IPS-18c (cell line): Measurements from ENCODE around the gene UGT1A5.

ENCODE experiments used
- H3K4me3 ChIP-seq: 2 replicates; pipeline ENCODE4 v1.7.0; 2013; ENCODE audit warnings: low read depth, mild to moderate bottlenecking, low read length, moderate library complexity; ENCODE audit not compliant: insufficient read depth
- H3K9me3 ChIP-seq: one replicate; pipeline ENCODE4 v1.6.1; 2013; ENCODE audit warnings: mild to moderate bottlenecking, low read length, moderate library complexity; ENCODE audit not compliant: control insufficient read depth, insufficient read depth

Gene UGT1A5

GRCh38 chr2:233813236-233814055 lies 100.7 kb downstream of the UGT1A5 start:
- no peak overlapping the region for H3K4me3 ChIP-seq
- H3K9me3 ChIP-seq, result no peaks in the 10 kb centered on the region

GRCh38 chr2:233814056-233814835 lies 101.5 kb downstream of the UGT1A5 start:
- Histone ChIP-seq H3K4me3 (no peak overlapping the region), H3K9me3 (no peaks in the 10 kb centered on the region)

DNA sequence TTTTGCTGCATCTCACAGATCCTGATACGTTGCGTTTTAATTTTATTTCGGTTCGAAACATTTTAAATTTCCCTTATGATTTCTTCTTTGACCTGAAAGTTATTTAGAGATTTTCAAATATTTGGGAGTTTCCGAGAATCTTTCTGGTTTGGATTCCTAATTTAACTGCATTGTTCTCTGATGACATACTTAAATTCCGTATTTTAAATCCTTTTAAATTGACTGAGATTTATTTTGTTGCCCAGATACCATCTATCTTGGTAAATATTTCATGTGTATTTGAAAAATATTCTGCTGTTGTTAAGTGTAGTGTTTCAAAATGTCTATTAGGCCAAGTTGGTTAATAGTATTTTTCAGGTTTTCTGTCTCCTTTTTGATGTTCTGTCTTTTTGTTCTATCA lies 103.2 kb downstream of the UGT1A5 start:
- Histone ChIP-seq H3K9me3 (no peaks in the 10 kb centered on the region), H3K4me3 (no peak overlapping the region)

GRCh38 chr2:233816334-233816733 lies 103.6 kb downstream of the UGT1A5 start:
- no peak overlapping the region for H3K4me3 ChIP-seq
- no peaks in the 10 kb centered on the region for H3K9me3 ChIP-seq

- Histone ChIP-seq H3K4me3 (no peak overlapping the region), H3K9me3 (no peaks in the 10 kb centered on the region)
These were observed 104.1 kb downstream of the UGT1A5 start for GRCh38 chr2:233816771-233817170.

DNA sequence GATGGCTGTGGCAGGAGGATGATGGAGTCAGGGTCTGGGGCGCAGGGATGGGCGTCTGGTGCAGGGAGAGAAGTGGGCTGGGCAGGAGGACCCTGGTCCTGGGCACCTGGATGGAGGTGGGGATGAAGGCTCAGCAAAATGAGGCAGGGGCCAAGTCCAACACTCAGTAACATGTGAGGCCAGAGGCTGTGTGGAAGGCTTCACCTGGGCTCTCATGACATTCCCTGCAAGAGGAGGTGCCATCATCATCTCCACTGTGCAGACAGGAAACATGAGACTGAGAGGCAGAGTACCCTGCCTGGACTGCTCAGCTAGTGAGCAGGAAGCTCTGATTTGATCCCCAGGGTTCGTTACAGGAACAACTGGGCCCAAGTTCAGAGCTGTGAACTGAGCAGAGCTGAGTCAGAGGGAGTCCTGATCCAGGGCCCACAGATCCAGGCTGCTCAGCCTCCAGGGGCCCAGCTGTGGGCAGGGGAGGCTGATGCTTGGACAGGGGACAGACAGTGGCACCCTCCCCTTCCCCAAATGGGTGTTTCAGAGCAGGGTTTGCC lies 104.7 kb downstream of the UGT1A5 start:
- H3K9me3 ChIP-seq, result no peaks in the 10 kb centered on the region
- no peak overlapping the region for H3K4me3 ChIP-seq

- no peaks in the 10 kb centered on the region for H3K9me3 ChIP-seq
- no peak overlapping the region for H3K4me3 ChIP-seq
These were observed 105.4 kb downstream of the UGT1A5 start for GRCh38 chr2:233817995-233818638.

DNA sequence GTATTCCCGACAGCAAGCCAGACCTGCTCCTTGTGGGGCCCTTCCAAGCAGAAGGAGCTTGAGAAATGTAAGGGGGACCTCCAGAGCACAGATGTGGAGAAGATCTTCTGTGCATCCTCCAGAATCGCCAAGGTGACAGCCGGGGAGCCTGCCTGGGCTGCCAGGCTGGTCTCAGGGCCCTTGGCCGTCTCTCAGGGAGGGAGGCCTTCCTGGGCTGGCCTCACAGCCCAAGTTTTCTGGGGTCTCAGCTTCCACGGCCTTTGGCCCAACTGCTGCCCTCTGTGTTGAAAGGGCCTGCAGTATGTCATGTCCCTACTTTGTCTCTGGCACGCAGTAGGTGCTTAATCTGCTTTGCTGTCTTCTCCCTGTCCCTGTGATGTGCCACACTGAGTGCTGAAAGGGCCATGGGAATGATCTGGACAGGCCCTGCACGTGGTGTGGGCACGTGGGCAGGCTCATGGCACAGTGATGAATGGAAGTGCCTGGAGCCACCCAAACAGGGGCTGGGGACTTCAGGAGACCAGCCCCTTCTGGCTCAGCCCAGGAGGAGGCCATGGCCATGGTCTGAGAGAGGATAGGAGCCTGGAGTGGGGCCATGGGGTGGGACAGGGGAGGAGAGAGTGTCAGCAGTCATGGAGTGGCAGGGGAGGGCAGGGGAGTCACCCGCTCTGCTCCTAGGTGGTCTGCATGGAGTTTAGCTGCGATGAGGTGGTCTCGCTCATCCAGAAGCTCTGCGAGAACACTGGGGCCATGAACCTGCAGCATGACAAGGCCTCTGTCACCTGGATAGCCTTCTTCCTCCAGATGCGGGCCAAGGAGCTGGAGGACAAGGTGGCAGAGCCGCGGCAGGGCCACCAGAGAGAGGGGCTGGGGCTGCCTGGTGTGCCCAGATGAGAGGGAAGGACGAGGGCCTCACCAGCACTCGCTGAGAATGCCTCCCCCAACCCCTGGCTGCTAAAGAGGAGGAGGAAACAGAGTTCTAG lies 106.2 kb downstream of the UGT1A5 start:
- no peak overlapping the region for H3K4me3 ChIP-seq
- H3K9me3 ChIP-seq, result no peaks in the 10 kb centered on the region

GRCh38 chr2:233819884-233820773 lies 107.4 kb downstream of the UGT1A5 start:
- Histone ChIP-seq H3K4me3 (no peak overlapping the region), H3K9me3 (no peaks in the 10 kb centered on the region)

DNA sequence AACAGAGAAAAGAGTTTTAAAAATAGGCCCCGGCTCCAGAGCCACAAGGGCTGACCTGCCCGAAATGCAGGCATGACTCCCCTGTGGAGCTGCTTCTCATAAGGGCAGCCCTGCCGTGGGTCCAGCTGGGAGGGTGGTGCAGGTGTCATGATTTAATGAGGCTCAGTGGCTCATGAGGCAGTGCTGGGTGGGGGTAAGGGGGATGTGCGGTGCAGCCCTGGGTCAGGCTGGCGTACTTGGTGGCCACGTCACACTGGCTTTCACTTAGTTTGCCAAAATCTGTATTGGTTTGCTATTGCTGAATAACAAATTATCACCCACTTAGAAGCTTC lies 108.0 kb downstream of the UGT1A5 start:
- no peak overlapping the region for H3K4me3 ChIP-seq
- H3K9me3 ChIP-seq, result no peaks in the 10 kb centered on the region

- H3K9me3 ChIP-seq, result no peaks in the 10 kb centered on the region
- H3K4me3 ChIP-seq, result no peak overlapping the region
These were observed 108.5 kb downstream of the UGT1A5 start for GRCh38 chr2:233821196-233821595.

DNA sequence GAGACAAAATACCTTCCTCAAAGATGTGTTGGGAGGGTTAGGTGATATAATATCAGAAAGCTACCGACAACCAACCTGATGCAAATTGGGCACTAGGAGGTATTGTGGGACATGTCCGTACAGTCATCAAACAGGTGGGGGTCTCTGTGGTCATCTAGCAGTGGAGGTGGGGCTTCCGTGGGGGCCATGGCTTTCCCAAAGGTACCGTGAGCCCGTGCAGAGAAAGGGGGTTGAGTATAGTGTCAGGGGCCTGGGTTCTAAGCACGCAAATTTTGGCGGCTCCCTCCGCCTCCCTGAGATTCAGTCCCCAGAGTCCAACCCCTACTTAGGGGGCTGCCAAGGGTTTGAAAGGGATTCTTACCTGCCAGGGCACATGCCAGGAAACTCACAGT lies 109.0 kb downstream of the UGT1A5 start:
- no peaks in the 10 kb centered on the region for H3K9me3 ChIP-seq
- H3K4me3 ChIP-seq, result no peak overlapping the region

DNA sequence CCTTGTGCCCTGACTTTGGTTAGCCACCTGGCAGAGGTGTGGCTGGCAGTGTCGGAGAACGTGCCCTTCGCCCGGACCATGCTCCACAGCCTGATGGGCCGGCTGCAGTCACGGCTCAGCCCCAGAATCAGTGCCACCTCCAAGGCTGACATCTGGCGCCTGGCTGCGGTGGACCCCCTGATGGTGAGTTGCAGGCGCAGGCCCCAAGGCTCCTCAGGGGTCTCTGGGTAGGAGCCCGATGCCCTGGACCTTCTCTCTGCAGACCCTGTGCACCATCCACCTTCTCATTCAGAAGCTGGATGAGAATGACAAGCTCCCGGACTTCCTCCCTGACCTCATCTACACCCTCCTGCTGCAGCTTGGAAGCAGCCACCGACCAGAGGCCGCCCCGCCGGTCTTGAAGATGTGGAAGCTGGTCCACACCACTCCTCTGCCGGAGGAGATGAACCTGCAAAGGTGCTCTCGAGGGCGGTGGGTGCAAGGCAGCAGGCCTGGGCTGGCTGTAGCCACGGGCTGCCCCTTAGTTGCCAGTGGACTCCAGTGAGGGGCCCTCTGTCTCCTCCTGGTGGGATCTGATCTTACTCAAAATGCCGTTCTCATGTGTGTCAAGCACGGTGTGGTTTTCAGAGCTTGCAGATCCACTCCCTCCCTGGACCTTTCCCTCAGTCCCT lies 109.5 kb downstream of the UGT1A5 start:
- Histone ChIP-seq H3K4me3 (no peak overlapping the region), H3K9me3 (no peaks in the 10 kb centered on the region)
